ENCODE data around the gene NDUFAB1.
"Not testable (repeated sequence)": the region's sequence is repeated elsewhere in the genome, so short reads cannot be mapped to it uniquely, and the experiment has no call there.

NDUFAB1 gene

DNA sequence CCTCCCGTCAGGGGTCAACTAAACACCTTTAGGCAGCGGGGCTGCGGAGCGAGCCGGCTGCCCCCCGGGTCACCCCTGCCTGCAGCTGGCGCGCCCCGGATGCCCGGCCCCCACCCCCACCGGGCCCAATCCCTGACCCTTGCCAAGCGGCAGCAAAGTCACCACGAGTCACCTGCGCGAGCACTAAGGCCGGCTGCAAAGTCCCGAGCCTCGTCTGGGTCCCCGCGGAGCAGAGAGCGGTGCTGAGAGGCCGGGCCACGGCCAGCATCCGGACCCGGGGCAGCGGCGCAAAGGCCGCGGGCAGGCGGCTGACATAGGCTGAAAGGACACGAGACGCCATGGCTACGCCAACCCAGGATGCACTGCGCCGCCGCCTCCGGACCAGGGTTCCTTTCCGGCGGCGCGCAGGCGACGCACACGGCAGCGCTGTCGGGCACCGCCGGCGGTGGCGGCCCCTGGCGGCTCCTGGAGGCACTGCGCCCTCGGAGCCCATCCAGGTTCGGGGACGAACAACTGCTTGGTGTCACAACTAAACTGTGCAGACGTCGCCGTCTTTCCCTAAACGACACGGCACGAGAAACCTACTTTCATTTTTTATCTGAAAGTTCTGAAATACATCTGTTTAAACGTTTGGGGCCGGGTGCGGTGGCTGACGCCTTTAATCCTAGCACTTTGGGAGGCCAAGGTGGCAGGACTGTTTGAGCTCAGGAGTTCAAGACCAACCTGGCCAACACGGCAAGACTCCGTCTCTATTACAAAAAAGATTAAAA is at the start of gene NDUFAB1:
Gene NDUFAB1 (minus strand): TSS at position 366 of the 770 bp plus-strand sequence. CDS start 26 bp downstream, at position 340.
- peak; percentile 88 to 91 for DNase-seq

- DNase-seq = no peak
These were observed 46.2 kb upstream of the NDUFAB1 start for GRCh38 chr16:23642246-23642774.

- DNase-seq = peak; percentile 88 to 90
These were observed 45.0 kb upstream of the NDUFAB1 start, which contains the start of the genes DCTN5 and PALB2 for GRCh38 chr16:23640931-23641765. Gene DCTN5, plus strand, starts transcription at chr16:23641466. Its CDS starts 77 bp downstream, at chr16:23641543. Gene PALB2, minus strand, starts transcription at chr16:23641310. Its CDS starts 153 bp downstream, at chr16:23641157.

DNA sequence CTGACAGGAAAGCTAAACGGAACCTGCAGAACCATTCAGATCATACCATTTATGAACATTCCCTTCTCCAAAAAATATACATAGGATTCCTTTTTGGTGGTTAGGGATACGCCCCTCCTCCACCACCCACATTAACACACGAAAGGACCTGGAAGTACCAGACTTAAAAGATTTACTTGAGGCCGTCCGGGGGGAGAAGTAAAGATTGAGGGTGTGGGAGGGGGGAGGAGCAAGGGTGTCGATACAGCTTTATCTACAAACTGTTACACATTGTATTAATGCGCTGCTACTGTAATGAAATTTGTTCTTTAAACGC is 44.5 kb upstream of the NDUFAB1 start:
- no peak for DNase-seq

- no peak for DNase-seq
These were observed 39.8 kb upstream of the NDUFAB1 start for GRCh38 chr16:23635958-23636357.

DNA sequence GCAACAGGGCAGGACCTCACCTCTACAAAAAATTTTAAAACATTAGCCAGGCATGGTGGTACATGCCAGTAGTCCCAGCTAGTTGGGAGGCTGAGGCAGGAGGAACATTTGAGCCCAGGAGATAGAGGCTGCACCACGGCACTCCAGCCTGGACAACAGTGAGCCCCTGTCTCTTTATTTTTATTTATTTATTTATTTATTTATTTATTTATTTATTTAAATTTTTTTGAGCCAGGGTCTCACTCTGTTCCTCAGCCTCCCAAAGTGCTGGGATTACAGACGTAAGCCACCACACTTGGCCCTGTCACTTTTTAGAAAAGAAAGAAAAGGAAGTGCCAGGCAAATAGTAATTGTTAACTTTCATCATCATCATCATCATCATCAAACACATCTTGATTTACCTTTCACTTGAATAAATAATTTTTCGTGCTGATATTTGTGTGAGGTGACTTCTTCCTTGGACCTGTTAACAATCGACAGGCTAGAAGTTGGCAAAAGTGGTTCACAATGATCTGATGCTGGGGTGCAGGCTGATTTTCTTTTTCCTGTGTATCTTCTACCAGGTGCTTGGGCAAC is 38.4 kb upstream of the NDUFAB1 start:
- DNase-seq = no peak

DNA sequence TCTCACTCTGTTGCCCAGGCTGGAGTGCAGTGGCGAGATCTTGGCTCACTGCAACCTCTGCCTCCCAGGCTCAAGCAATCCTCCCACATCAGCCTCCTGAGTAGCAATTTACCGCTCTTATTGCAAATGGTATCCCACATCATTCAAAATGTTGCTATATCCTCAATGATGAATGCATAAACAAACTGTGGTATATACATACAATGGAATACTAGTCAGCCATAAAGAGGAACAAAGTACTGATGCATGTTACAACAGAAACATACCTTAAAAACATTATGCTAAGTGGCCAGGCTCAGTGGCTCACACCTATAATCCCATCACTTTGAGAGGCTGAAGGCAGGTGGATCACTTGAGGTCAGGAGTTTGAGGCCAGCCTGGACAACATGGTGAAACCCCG is 35.8 kb upstream of the NDUFAB1 start:
- not testable (repeated sequence) for DNase-seq

- DNase-seq = no peak
These were observed 33.4 kb upstream of the NDUFAB1 start for GRCh38 chr16:23629516-23629915.

DNA sequence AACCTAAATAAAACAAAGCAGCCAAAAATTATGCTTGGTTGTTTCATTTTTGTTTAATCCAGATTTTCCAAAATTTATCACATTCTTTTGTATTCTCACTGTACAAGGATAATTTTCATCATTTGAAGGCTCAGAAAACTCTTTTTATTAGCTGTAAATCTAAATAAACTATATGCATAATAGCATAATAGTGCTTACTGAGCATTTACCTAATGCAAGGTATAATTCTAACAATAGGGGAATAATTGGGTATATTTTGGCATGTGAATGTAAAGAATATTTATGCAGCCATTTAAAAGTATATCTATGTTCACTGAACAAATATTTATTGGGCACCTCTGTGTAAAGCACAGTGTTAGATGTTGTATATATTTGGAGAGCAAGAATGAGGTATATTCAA is 28.0 kb upstream of the NDUFAB1 start:
- DNase-seq = no peak

GRCh38 chr16:23615805-23616204 is 19.7 kb upstream of the NDUFAB1 start:
- DNase-seq = no peak

GRCh38 chr16:23611936-23612335 is 15.8 kb upstream of the NDUFAB1 start:
- no peak for DNase-seq

- not testable (repeated sequence) for DNase-seq
These were observed 14.8 kb upstream of the NDUFAB1 start for GRCh38 chr16:23610905-23611304.

- DNase-seq = no peak
These were observed 13.8 kb upstream of the NDUFAB1 start for GRCh38 chr16:23609929-23610328.

DNA sequence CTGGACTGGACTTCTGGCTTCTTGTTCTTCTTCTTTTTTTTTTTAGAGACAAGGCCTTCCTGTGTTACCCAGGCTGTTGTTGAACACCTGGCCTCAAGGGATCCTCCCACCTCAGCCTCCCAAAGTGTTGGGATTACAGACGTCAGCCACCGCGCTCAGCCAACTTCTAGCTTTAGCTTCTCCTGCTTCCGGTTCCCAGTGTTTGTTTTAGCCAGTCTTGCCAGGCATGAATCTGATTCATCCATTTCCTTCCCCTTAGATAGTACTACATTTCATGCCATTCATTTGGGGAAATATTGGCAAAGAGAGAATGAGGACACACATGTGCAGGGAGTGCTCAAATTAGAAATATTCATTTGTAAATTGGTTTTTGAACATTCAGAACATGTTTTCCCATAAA is 12.1 kb upstream of the NDUFAB1 start:
- DNase-seq = no peak

- no peak for DNase-seq
These were observed 11.6 kb upstream of the NDUFAB1 start for GRCh38 chr16:23607726-23608125.

GRCh38 chr16:23597003-23597756 is 1.1 kb upstream of the NDUFAB1 start:
- peak; percentile 20 to 22 for DNase-seq

DNA sequence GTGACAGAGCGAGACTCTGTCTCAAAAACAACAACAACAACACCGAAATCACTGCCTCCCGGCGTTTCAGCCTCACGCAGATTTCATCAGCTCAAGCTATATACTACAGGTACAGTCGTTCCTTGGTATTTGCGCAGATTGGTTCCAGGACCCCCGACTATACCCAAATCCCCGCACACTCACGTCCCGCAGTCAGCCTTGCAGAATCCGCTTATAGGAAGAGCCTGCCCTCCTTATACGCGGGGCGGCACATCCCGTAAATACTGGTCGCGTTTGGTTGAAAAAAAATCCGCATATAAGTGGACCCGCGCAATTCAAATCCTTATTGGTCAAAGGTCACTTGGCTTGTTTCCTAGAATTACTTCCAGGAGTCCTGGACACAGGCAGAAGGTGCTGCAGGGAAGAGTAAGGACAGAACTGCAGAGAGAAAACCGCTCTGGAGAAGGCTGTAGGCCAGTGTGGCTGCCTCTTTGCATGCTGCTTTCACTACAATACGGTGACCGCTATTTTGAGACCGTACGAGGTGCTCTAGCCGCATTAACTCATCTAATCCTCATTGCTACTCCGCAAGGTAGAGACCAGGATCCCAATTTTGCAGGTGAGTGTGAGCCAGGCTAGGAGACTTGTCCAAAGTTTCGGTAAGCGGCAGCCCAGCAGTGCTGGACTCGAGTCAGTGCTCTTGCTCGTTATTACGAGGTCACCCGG is 718 bp downstream of the NDUFAB1 start:
- no peak for DNase-seq

- no peak for DNase-seq
These were observed 1.9 kb downstream of the NDUFAB1 start for GRCh38 chr16:23594186-23594585.

DNA sequence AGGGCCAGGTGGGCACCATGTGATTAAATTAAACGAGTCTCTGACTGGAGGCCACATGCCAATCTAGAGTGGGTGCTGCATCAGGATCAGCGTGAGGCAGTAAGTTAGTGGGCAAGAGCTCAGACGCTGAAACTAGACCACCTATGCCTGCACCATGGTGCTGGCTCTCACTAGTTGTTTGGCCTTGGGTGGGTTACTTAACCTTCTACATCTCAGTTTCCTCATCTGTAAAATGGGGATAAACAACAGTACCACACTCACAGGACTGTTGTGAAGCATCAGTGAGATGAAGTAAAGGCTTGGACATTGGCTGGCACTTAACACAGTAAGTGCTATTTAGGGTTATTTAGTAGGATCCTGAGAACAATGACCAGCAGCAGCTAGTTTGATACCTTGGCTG is 5.9 kb downstream of the NDUFAB1 start:
- DNase-seq = no peak

GRCh38 chr16:23587726-23588125 is 8.4 kb downstream of the NDUFAB1 start:
- no peak for DNase-seq

DNA sequence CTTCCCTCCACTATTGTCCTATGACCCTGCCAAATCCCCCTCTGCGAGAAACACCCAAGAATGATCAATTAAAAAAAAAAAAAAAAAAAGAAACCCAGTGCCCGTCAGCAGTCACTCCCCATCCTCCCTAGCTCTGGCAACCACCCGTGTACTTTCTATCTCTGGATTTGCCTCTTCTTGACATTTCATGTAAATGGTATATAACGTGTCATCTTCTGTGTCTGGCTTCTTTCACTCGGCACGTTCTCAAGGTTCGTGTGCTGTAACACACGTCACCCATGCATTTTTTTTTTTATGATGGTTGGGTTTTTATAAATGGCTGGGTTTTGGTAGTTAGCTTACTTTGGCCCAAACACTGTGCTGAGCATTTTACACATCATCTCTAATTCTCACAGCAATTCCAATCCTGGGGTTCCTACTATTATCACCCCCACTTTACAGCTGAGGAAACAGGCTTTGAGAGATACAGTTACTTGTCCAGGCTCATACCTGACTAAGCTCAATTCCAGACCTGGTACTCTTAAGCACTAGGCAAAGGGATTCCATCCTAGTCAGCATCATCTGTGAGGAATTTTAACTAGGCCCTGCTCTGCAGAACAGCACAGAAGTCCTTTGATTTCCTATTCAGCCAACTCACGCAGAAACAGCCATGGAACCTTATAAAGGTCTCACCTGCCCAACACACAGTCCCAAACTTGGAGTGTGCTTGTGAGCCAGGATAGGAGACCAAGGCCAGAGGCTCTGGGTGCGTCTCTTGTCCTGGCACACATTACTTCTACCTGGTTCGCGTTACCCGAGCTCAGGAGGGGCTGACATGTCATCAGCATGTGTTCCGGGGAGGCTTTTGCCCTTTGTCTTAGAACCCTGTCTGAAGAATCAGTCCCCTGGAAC is 11.7 kb downstream of the NDUFAB1 start:
- DNase-seq = no peak
